Measurements from ENCODE around the gene METTL5.
"Not testable (repeated sequence)": the region's sequence is repeated elsewhere in the genome, so short reads cannot be mapped to it uniquely, and the experiment has no call there.

METTL5 gene

DNA sequence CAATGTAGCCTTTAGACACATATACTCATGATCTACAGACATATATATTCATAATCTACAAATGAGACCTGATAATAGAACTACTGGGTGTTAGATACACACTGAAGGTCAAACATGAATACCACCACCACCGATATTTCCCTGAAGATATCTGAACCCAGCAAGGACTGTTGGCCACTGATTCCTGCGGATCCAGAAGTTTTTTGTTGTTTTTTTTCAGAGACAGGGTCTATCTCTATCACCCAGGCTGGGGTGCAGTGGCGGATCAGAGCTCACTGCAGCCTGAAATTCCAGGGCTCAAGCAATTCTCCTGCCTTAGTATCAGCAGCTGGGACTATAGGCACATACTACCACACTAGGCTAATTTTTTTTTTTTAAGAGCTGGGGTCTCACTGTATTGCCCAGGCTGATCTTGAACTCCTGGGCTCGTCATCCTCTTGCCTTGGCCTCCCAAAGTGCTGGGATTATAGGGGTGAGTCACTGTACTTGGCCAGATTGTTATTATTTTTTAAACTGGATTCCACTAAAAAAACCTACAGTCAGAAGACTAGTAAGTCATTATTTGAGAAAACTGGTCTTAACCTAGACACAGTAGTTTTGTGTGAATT lies 1.8 kb downstream of the METTL5 start:
- TF ChIP-seq, protein P1, sequence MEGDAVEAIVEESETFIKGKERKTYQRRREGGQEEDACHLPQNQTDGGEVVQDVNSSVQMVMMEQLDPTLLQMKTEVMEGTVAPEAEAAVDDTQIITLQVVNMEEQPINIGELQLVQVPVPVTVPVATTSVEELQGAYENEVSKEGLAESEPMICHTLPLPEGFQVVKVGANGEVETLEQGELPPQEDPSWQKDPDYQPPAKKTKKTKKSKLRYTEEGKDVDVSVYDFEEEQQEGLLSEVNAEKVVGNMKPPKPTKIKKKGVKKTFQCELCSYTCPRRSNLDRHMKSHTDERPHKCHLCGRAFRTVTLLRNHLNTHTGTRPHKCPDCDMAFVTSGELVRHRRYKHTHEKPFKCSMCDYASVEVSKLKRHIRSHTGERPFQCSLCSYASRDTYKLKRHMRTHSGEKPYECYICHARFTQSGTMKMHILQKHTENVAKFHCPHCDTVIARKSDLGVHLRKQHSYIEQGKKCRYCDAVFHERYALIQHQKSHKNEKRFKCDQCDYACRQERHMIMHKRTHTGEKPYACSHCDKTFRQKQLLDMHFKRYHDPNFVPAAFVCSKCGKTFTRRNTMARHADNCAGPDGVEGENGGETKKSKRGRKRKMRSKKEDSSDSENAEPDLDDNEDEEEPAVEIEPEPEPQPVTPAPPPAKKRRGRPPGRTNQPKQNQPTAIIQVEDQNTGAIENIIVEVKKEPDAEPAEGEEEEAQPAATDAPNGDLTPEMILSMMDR (IDR thresholded peaks at IDR 0.05; ENCODE audit: insufficient read depth, low read length, poor library complexity, severe bottlenecking), result no peak
- peaks cover 4% of the 10 kb centered on the region; the same call in 1 of the 2 replicates for H3K36me3 ChIP-seq (ENCODE audit: control insufficient read depth, insufficient read depth, low read length)
- DNase-seq (ENCODE audit: extremely low read depth, insufficient read length), result no peak
- no peaks in the 10 kb centered on the region for H3K27me3 ChIP-seq (replicated peaks; ENCODE audit: control insufficient read depth, insufficient read depth, low read length)
- H3K4me3 ChIP-seq (replicated peaks; ENCODE audit: low read depth, low read length), result no peak overlapping the region

DNA sequence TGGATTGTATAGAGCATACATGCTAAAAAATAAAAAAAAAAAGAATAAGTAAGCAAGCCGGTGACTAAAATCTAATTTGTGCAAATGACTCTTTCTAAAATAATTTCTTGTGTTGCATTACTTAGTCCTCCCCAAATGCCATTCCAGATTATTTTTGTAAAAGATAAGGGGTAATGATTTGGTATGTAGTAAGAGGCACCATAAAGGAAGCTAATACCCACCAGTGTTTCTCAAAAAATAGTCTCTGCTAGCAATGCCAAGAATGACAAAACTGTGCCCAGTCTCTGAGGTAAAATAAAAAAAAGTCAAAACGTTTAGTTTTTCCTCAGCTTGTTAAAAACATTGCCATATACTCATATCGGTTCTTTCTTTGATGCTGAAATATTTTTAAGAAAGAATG lies 2.7 kb downstream of the METTL5 start:
- Histone ChIP-seq H3K4me3 (replicated peaks; ENCODE audit: low read depth, low read length) (no peak overlapping the region), H3K27me3 (replicated peaks; ENCODE audit: control insufficient read depth, insufficient read depth, low read length) (no peaks in the 10 kb centered on the region), H3K36me3 (ENCODE audit: control insufficient read depth, insufficient read depth, low read length) (peaks cover 5% of the 10 kb centered on the region; the same call in 1 of the 2 replicates)
- TF ChIP-seq, protein P1 (IDR thresholded peaks at IDR 0.05; ENCODE audit: insufficient read depth, low read length, poor library complexity, severe bottlenecking), result no peak
- DNase-seq (ENCODE audit: extremely low read depth, insufficient read length), result no peak

DNA sequence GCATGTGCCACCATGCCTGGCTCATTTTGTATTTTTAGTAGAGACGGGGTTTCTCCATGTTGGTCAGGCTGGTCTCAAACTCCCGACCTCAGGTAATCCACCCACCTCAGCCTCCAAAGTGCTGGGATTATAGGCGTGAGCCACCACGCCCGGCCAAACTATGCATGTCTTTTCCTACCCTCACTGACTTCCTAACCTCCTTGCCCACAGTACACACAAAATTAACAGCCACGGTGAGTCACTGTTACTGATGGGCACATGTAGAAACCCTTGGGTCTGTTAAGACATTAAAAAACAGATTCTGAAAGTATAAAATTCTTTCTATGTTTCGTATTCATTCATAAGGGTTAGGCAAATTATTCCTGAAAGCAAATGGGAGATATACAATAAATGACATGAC lies 4.6 kb downstream of the METTL5 start:
- not testable (repeated sequence) for H3K27me3 ChIP-seq (replicated peaks; ENCODE audit: control insufficient read depth, insufficient read depth, low read length); H3K36me3 ChIP-seq (ENCODE audit: control insufficient read depth, insufficient read depth, low read length); H3K4me3 ChIP-seq (replicated peaks; ENCODE audit: low read depth, low read length); DNase-seq (ENCODE audit: extremely low read depth, insufficient read length)

DNA sequence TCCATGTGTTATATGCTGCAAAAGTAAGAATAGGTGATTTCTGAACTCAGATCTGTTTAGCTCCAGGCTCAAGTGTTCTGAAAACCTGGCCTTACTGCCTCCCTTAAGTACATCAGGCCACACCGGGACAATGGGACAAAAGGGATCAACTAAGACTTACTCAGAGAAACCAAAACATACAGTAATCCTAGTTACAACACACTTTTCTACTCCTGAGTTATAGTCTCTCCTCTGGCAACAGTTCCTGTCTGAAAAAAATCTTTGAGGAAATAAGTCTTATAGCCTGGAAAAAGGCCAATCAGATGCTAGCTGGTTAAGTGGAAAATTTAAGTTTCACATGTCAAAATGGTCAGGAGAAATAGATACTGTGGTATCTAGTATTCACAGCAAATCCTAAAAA lies 5.6 kb downstream of the METTL5 start:
- TF ChIP-seq, protein P1 (IDR thresholded peaks at IDR 0.05; ENCODE audit: insufficient read depth, low read length, poor library complexity, severe bottlenecking), result no peak
- DNase-seq (ENCODE audit: extremely low read depth, insufficient read length), result no peak
- peaks cover 7% of the 10 kb centered on the region for H3K36me3 ChIP-seq (ENCODE audit: control insufficient read depth, insufficient read depth, low read length)
- no peaks in the 10 kb centered on the region for H3K27me3 ChIP-seq (replicated peaks; ENCODE audit: control insufficient read depth, insufficient read depth, low read length)
- no peak overlapping the region for H3K4me3 ChIP-seq (replicated peaks; ENCODE audit: low read depth, low read length)

DNA sequence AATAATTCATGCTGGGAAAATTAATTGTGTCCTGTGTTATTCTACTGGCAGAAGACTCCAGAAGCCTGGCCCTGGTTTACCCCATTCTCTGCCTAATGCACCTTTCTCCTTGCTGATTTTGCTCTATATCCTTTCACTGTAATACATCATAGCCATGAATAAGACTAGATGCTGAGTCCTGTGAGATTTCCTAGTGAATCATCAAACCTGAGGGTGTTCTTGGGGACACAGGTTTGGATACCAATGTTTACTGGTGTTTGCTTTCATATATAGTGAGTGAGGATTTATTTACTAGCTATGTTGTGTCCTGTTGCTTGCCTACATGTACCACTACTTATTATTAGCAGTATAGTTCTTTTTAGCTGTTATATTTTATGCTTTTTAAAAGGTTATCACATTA lies 6.5 kb downstream of the METTL5 start:
- Histone ChIP-seq H3K4me3 (replicated peaks; ENCODE audit: low read depth, low read length) (no peak overlapping the region), H3K36me3 (ENCODE audit: control insufficient read depth, insufficient read depth, low read length) (peaks cover 7% of the 10 kb centered on the region), H3K27me3 (replicated peaks; ENCODE audit: control insufficient read depth, insufficient read depth, low read length) (no peaks in the 10 kb centered on the region)
- TF ChIP-seq, protein P1 (IDR thresholded peaks at IDR 0.05; ENCODE audit: insufficient read depth, low read length, poor library complexity, severe bottlenecking), result no peak
- no peak for DNase-seq (ENCODE audit: extremely low read depth, insufficient read length)

DNA sequence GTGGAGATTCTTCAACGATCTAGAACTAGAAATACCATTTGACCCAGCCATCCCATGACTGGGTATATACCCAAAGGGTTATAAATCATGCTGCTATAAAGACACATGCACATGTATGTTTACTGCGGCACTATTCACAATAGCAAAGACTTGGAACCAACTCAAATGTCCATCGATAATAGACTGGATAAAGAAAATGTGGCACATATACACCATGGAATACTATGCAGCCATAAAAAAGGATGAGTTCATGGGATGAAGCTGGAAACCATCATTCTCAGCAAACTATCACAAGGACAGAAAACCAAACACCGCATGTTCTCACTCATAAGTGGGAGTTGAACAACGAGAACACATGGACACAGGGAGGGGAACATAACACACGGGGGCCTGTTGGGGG lies 7.3 kb downstream of the METTL5 start:
- DNase-seq (ENCODE audit: extremely low read depth, insufficient read length); H3K36me3 ChIP-seq (ENCODE audit: control insufficient read depth, insufficient read depth, low read length); H3K4me3 ChIP-seq (replicated peaks; ENCODE audit: low read depth, low read length); H3K27me3 ChIP-seq (replicated peaks; ENCODE audit: control insufficient read depth, insufficient read depth, low read length): not testable (repeated sequence)

DNA sequence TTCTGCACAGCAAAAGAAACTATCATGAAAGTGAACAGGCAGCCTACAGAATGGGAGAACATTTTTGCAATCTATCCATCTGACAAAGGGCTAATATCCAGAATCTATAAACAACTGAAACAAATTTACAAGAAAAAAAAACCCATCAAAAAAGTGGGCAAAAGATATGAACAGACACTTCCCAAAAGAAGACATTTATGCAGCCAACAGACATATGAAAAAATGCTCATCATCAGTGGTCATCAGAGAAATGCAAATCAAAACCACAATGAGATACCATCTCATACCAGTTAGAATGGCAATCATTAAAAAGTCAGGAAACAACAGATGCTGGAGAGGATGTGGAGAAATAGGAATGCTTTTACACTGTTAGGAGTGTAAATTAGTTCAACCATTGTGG lies 7.7 kb downstream of the METTL5 start:
- H3K36me3 ChIP-seq (ENCODE audit: control insufficient read depth, insufficient read depth, low read length); DNase-seq (ENCODE audit: extremely low read depth, insufficient read length); H3K4me3 ChIP-seq (replicated peaks; ENCODE audit: low read depth, low read length); H3K27me3 ChIP-seq (replicated peaks; ENCODE audit: control insufficient read depth, insufficient read depth, low read length): not testable (repeated sequence)

Measured in GM06990 (cell line).